Muscle of leg (tissue), 11 donors: ENCODE data around the gene FARS2. TPM values are rescaled to one million over a fixed set of nuclear protein-coding genes. Genes with fewer than 3 reads are reported as not detected.

Experiments used
- DNase-seq: peaks from one replicate; pipeline ENCODE4 v3.0.0; 2013
- H3K27ac ChIP-seq: one replicate; pipeline ENCODE4 v1.5.1; 2013; ENCODE audit warnings: mild to moderate bottlenecking, low read length, control low read depth
- H3K27me3 ChIP-seq: one replicate; pipeline ENCODE4 v1.6.1; 2013; ENCODE audit warnings: low read length; ENCODE audit not compliant: control insufficient read depth, insufficient read depth
- H3K36me3 ChIP-seq: one replicate; pipeline ENCODE4 v1.6.1; 2013; ENCODE audit warnings: low read length; ENCODE audit not compliant: control insufficient read depth, insufficient read depth
- H3K4me1 ChIP-seq: one replicate; pipeline ENCODE4 v1.6.1; 2013; ENCODE audit warnings: low read length; ENCODE audit not compliant: control insufficient read depth, insufficient read depth
- H3K4me3 ChIP-seq: one replicate; pipeline ENCODE4 v1.5.1; 2013; ENCODE audit warnings: low read length, control low read depth
- H3K9me3 ChIP-seq: replicated peaks from 2 replicates; pipeline ENCODE4 v1.6.1; 2013; ENCODE audit warnings: low read depth, low read length; ENCODE audit not compliant: control insufficient read depth
- WGBS: methylation state at CpG from one replicate; pipeline ENCODE4 v1.1.5; 2013; ENCODE audit warnings: missing lambda C conversion rate; ENCODE audit not compliant: insufficient coverage; 5-methylcytosine and 5-hydroxymethylcytosine counted together
- polyA plus RNA-seq, 8 donors: library from polyadenylated mRNA; unstranded; fragments of 120-200 nt; gene quantifications; one replicate each; pipeline versions ENCODE4 v1.2.1 to v1.2.3, GENCODE V29; 2013; ENCODE audit warnings: inconsistent platforms in 1 of 8, low replicate concordance in 1 of 8; ENCODE audit not compliant: insufficient read length in 8 of 8, insufficient read depth in 1 of 8
- total RNA-seq: library from RNA; stranded (reverse); fragments of 120-200 nt; gene quantifications from one replicate; pipeline ENCODE4 v1.2.4, GENCODE V29; 2013

Gene FARS2
- total and polyA plus RNA-seq, 9 donors = 9.7 to 16.9 (median 12.4) TPM

DNA sequence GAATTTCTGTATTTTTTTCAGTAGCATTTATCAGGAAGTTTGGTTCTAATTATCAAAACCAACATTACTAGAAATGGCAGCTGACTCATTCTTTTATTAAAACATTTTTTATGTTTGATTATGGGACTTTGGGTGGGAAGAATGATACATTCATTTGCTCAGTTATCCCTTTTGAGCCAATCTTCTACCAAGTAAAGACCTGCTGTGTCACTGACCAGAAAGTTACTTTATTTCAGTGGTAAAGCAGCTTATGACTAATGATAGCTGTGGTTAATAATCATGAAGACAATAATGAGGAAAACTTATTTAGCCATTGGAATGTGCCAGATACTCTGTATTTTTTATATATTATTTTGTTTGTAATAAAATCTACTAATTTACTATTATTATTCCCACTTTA lies 142.3 kb downstream of the FARS2 start:
- no peak overlapping the region for H3K4me3 ChIP-seq
- peaks cover 3% of the 10 kb centered on the region for H3K9me3 ChIP-seq
- H3K27ac ChIP-seq = no peak overlapping the region
- no peak for DNase-seq
- H3K27me3 ChIP-seq = no peaks in the 10 kb centered on the region
- no peaks in the 10 kb centered on the region for H3K36me3 ChIP-seq
- H3K4me1 ChIP-seq = no peaks in the 10 kb centered on the region

DNA sequence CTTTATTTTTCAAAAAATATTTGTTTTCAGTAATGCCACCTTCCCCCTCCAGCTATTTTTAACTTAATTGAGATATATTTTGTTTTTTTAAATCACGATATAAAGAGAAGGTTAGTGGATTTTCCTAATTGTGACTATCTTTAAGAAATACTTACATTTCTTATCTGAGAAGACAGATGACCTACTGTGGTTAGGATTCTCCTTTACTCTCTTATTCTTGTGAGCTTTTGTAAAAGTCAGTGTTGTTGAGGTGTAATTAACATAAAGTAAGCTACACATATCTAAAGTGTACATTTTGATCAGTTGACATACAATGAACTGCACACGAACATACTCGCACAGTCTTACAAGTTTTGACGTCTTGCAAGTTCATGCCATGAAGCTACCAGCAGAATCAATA lies 144.7 kb downstream of the FARS2 start:
- H3K27ac ChIP-seq = no peak overlapping the region
- peaks cover 3% of the 10 kb centered on the region for H3K9me3 ChIP-seq
- WGBS = 89% methylated on average over 3 of the region's 4 CpGs
- H3K27me3 ChIP-seq = no peaks in the 10 kb centered on the region
- H3K4me3 ChIP-seq = no peak overlapping the region
- H3K4me1 ChIP-seq = no peaks in the 10 kb centered on the region
- no peaks in the 10 kb centered on the region for H3K36me3 ChIP-seq
- DNase-seq = no peak

DNA sequence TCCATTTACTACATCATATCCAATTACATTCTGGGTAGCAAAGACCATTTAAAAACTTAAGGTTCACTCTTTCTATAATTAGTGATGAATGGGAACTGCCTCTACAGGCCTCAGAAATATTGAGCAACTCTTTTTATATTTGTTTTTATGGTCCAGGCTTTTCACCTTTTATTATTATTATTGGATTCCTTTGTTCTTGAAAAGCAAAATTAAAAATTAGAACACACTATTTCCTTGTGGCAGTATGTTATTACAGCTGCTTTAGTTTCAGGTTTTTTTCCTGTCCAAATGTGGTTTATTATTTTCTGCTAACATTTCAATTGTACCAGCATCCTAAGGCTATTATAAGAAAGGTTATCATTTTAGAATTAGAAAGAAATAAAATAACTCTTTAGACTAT lies 150.1 kb downstream of the FARS2 start:
- H3K9me3 ChIP-seq = no peaks in the 10 kb centered on the region
- H3K27me3 ChIP-seq = no peaks in the 10 kb centered on the region
- H3K27ac ChIP-seq = no peak overlapping the region
- no peaks in the 10 kb centered on the region for H3K36me3 ChIP-seq
- DNase-seq = no peak
- H3K4me1 ChIP-seq = no peaks in the 10 kb centered on the region
- H3K4me3 ChIP-seq = no peak overlapping the region

DNA sequence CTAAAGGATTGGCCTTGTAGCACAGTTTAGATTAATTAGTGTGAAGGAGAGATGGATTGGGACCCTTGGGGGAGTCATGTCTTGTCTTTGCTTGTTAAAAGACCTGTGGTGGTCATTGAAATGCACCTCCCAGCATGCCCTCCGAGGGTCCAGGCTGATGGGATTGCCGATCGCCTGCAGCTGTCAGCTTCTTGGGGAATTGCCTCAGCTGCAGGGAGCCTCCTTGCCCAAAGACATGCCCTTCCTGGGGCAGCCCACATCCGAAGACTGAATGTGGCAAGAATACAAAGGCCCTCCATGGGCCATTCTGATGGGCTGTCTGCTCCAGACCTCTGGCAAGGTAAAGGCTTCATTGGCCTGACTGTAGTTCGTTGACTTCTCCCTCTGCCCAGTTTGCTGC lies 150.7 kb downstream of the FARS2 start:
- no peaks in the 10 kb centered on the region for H3K4me1 ChIP-seq
- DNase-seq = no peak
- 68% methylated on average over 5 of the region's 5 CpGs for WGBS

DNA sequence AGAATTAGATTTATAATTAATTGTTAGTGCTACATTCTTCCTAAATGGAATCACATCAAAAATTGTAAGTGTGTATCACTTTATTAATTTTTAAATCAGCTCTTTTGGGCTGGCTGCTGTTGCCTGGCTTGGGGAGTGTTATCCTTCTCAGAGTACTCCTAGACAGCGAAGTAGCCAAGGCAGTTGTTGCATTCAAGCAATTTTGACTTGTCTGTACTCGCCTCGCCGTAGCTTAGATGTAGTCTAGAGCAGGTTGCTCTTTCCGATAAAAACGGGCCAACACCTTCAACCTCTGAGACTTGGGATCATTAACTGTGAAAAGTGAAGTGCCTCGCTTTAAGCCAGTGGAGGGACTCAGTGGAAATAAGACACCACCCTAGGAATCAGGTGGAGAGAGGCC lies 151.3 kb downstream of the FARS2 start:
- Histone ChIP-seq H3K4me1 (no peaks in the 10 kb centered on the region), H3K36me3 (no peaks in the 10 kb centered on the region), H3K27me3 (no peaks in the 10 kb centered on the region), H3K9me3 (peaks cover 4% of the 10 kb centered on the region), H3K27ac (no peak overlapping the region), H3K4me3 (no peak overlapping the region)
- 95% methylated on average over 6 of the region's 7 CpGs for WGBS
- no peak for DNase-seq

More for the DNA sequence above, 150.7 kb downstream of the FARS2 start:
- no peaks in the 10 kb centered on the region for H3K36me3 ChIP-seq
- H3K4me3 ChIP-seq = no peak overlapping the region
- H3K27ac ChIP-seq = no peak overlapping the region
- H3K27me3 ChIP-seq = no peaks in the 10 kb centered on the region
- no peaks in the 10 kb centered on the region for H3K9me3 ChIP-seq

DNA sequence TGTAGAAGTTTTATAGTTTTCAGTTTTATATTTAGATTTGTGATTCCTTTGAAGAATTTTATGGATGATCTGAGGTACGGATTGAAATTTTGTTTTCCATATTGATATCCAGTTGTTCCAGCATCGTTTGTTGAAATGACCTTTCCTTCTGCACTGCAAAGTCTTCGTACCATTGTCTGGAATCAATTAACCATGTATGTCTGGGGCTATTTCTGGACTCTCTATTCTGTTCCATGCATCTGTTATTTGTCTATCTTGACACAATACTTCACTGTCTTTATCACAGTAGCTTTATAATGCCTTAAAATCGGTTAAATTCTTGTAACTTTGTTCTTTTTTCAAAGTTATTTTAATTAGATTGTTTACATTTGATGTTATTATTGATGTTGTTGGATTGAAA lies 154.9 kb downstream of the FARS2 start:
- no peaks in the 10 kb centered on the region for H3K27me3 ChIP-seq
- H3K27ac ChIP-seq = no peak overlapping the region
- no peak overlapping the region for H3K4me3 ChIP-seq
- no peaks in the 10 kb centered on the region for H3K4me1 ChIP-seq
- H3K9me3 ChIP-seq = peaks cover 4% of the 10 kb centered on the region
- H3K36me3 ChIP-seq = no peaks in the 10 kb centered on the region
- DNase-seq = no peak
- 60% methylated on average over 1 of the region's 4 CpGs for WGBS

DNA sequence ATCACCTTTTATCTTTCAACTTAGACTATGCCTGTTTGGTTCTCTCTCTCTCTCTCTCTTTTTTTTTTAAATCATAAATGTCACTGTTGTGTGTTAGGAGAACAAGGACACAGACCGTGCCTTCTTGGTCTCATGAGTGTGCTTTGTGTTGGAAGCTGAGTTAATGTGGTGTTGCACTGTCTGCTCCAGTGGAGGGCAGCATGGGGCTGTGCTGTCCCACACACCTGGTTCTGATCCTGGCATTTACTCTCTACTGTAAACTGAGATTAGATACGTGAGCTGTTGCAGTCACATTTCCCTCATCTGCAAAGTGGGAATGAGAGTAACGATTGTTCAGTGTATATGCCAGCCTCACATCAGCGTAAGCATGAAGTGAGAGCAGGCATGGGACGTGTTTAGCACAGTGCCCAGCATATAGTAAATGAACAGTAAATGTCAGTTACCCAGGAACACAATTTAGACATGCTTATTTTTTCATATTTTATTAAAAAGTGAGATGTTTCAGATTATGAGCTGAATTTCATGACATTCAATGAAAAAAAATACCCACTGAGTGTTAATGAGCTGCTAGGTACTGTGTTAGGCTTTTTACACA lies 161.1 kb downstream of the FARS2 start:
- WGBS = no CpG with 5 or more reads among the region's 5 CpGs
- peak; percentile 12 for DNase-seq

DNA sequence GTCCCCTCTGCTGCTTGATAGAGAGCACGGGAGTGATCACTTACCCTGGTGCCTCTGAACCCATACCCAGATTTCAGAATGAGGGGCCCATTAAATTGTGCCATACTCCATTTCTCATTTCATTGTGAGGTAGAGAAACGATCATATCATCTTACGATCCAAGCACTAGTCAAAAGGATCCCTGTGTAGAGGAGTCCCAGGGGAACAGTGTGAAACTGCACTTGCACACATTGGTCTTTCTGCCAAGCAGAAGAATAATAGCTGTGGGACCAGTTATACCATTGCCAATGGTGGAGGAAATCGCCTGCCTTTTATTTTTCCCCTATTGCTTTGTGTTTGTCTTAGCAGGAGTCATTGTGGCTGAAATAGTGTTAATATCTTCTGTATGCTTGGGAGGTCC lies 161.9 kb downstream of the FARS2 start:
- H3K9me3 ChIP-seq = no peaks in the 10 kb centered on the region
- WGBS = 70% methylated on average over 2 of the region's 4 CpGs
- H3K4me3 ChIP-seq = no peak overlapping the region
- no peaks in the 10 kb centered on the region for H3K36me3 ChIP-seq
- no peak overlapping the region for H3K27ac ChIP-seq
- no peaks in the 10 kb centered on the region for H3K27me3 ChIP-seq
- H3K4me1 ChIP-seq = no peaks in the 10 kb centered on the region
- no peak for DNase-seq

More for the DNA sequence above, 161.1 kb downstream of the FARS2 start:
- H3K36me3 ChIP-seq = no peaks in the 10 kb centered on the region
- H3K4me1 ChIP-seq = no peaks in the 10 kb centered on the region
- no peak overlapping the region for H3K27ac ChIP-seq
- H3K27me3 ChIP-seq = no peaks in the 10 kb centered on the region
- no peak overlapping the region for H3K4me3 ChIP-seq
- peaks cover 3% of the 10 kb centered on the region for H3K9me3 ChIP-seq

DNA sequence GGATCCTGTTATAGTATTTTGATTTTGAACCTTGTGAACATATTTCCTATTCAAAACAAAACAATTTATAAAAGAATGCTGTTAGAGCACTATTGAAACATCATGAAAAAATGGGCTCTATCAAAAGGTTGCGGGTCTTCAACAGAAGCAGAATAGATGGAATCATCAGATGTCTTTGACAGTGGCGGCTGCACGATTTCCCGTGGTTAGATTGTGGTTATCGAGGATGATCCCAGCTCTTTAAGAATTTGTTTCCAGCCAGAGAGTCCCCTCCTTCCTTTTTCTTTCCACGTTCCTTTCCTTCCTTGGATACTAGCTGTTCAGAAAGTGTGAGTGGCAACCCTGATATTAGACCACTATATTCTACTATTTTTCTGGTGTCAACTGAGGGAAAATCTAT lies 163.4 kb downstream of the FARS2 start:
- H3K4me1 ChIP-seq = no peaks in the 10 kb centered on the region
- H3K27me3 ChIP-seq = no peaks in the 10 kb centered on the region
- H3K9me3 ChIP-seq = no peaks in the 10 kb centered on the region
- WGBS = 96% methylated on average over 3 of the region's 6 CpGs
- H3K4me3 ChIP-seq = no peak overlapping the region
- DNase-seq = no peak
- no peaks in the 10 kb centered on the region for H3K36me3 ChIP-seq
- H3K27ac ChIP-seq = no peak overlapping the region

DNA sequence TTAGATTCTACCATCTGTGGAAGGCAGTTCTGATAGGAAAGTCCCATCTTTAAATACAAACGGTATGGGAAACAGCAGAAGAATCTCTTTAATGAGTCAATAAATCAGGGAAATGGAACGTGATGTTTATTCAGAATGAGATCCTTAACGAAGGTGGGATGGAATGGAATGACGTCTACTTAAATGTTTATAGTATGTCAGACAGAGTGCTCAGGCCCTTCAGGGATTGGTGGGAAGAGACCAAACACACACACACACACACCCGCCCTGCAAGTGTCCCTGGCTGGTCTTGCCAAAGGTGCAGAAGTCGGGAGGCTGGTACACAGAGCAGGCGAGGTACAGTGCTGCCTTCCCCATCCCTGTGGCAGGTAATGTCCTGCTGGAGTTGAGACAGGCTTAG lies 164.0 kb downstream of the FARS2 start:
- 90% methylated on average over 2 of the region's 7 CpGs for WGBS
- Histone ChIP-seq H3K9me3 (no peaks in the 10 kb centered on the region), H3K27me3 (no peaks in the 10 kb centered on the region), H3K27ac (no peak overlapping the region), H3K36me3 (no peaks in the 10 kb centered on the region), H3K4me1 (no peaks in the 10 kb centered on the region), H3K4me3 (no peak overlapping the region)
- DNase-seq = no peak

DNA sequence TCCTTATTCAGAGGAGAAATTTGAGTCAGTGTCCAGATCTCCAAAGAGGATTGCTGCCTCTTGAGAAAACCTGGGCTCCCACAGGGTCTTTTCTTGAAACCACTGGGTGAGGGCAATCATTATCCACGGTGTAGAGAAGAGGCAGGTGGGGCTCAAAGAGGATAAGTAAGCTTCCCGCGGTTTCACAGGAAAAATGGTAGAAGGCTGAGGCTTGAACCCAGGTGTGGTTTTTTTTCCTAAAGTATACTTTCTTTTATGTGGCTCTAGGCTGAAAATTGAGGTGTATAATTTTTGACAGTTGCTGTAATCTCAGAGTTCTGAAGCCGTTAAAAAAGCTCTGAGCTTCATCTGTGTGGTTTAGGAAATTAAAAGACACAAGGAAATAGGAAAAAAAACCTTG lies 164.5 kb downstream of the FARS2 start:
- H3K36me3 ChIP-seq = no peaks in the 10 kb centered on the region
- no peak for DNase-seq
- H3K9me3 ChIP-seq = no peaks in the 10 kb centered on the region
- WGBS = 60% methylated on average over 1 of the region's 4 CpGs
- no peak overlapping the region for H3K4me3 ChIP-seq
- no peak overlapping the region for H3K27ac ChIP-seq
- H3K4me1 ChIP-seq = no peaks in the 10 kb centered on the region
- no peaks in the 10 kb centered on the region for H3K27me3 ChIP-seq
